Neural crest cell (in vitro differentiated cells): ENCODE results near the gene TMEM147. TPM values are rescaled to one million over a fixed set of nuclear protein-coding genes. Genes with fewer than 3 reads are reported as not detected.

Experiments used
- DNase-seq: peaks from one replicate; pipeline ENCODE4 v3.0.0; 2021; ENCODE audit warnings: low read depth, mixed read lengths, low spot score
- H3K27ac Mint-ChIP-seq: one replicate; pipeline ENCODE4 v1.8.0; 2021; ENCODE audit warnings: mild to moderate bottlenecking, mixed read lengths; ENCODE audit not compliant: unreplicated experiment
- H3K27me3 Mint-ChIP-seq: 2 replicates; pipeline ENCODE4 v1.8.0; 2021; ENCODE audit warnings: low read depth, mild to moderate bottlenecking, mixed read lengths
- H3K36me3 Mint-ChIP-seq: 2 replicates; pipeline ENCODE4 v1.8.0; 2021; ENCODE audit warnings: low read depth, mild to moderate bottlenecking, mixed read lengths
- H3K4me1 Mint-ChIP-seq: 2 replicates; pipeline ENCODE4 v1.8.0; 2021; ENCODE audit warnings: mixed read lengths
- H3K4me3 Mint-ChIP-seq: one replicate; pipeline ENCODE4 v1.8.0; 2021; ENCODE audit warnings: mild to moderate bottlenecking, mixed read lengths
- H3K9me3 Mint-ChIP-seq: 2 replicates; pipeline ENCODE4 v1.8.0; 2021; ENCODE audit warnings: mixed read lengths
- total RNA-seq: library from RNA; stranded (reverse); gene quantifications from 2 replicates; pipeline ENCODE4 v1.2.1, GENCODE V29; 2021
- TF ChIP-seq, protein P1 (sequence below): fragments of 200-600 bp; sonication (generic); conservative IDR thresholded peaks from 2 replicates; pipeline ENCODE4 v1.5.0; 2021; ENCODE audit warnings: antibody characterized with exemption, mild to moderate bottlenecking

The TMEM147 gene
- total RNA-seq, 1 donor from 2014 or later, result 105 TPM

DNA sequence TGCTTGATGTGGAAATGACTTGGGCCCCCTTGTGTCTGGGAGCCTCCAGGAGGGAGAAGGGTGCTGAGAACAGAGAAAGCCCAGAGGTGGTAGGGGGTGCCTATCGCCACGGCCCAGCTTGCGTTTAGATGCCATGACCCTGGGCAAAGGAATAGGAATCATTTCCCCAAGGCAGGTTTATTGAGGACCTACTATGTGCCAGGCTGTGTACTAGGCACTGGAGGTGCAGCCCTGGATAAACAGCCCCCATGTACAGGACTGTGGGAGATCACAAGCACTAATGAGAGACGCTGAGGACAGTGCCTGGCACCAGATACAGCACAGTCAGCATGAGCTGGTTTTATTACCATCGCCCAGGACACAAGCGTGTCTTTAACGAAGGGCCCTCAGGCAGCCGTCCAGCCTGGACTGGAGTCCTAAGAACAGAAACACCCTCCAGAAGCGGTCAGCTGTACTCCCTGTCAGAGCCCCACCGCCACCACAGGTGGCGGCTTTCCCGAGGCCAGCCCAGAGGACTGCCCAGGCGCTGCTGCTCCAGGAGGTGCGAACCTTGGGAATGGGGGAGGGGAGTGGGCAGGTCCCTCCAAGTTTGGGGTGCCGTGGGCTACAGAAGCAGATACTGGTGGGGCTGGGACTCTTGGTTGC is 4.6 kb downstream of the TMEM147 start:
- Mint-ChIP-seq H3K27me3 (peaks cover 15% of the 10 kb centered on the region), H3K9me3 (no peaks in the 10 kb centered on the region), H3K4me3 (peak overlapping the region; percentile 49), H3K4me1 (peaks cover 20% of the 10 kb centered on the region), H3K36me3 (no peaks in the 10 kb centered on the region), H3K27ac (no peak overlapping the region)
- no peak for DNase-seq
- TF ChIP-seq, protein P1, sequence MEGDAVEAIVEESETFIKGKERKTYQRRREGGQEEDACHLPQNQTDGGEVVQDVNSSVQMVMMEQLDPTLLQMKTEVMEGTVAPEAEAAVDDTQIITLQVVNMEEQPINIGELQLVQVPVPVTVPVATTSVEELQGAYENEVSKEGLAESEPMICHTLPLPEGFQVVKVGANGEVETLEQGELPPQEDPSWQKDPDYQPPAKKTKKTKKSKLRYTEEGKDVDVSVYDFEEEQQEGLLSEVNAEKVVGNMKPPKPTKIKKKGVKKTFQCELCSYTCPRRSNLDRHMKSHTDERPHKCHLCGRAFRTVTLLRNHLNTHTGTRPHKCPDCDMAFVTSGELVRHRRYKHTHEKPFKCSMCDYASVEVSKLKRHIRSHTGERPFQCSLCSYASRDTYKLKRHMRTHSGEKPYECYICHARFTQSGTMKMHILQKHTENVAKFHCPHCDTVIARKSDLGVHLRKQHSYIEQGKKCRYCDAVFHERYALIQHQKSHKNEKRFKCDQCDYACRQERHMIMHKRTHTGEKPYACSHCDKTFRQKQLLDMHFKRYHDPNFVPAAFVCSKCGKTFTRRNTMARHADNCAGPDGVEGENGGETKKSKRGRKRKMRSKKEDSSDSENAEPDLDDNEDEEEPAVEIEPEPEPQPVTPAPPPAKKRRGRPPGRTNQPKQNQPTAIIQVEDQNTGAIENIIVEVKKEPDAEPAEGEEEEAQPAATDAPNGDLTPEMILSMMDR, result no peak

DNA sequence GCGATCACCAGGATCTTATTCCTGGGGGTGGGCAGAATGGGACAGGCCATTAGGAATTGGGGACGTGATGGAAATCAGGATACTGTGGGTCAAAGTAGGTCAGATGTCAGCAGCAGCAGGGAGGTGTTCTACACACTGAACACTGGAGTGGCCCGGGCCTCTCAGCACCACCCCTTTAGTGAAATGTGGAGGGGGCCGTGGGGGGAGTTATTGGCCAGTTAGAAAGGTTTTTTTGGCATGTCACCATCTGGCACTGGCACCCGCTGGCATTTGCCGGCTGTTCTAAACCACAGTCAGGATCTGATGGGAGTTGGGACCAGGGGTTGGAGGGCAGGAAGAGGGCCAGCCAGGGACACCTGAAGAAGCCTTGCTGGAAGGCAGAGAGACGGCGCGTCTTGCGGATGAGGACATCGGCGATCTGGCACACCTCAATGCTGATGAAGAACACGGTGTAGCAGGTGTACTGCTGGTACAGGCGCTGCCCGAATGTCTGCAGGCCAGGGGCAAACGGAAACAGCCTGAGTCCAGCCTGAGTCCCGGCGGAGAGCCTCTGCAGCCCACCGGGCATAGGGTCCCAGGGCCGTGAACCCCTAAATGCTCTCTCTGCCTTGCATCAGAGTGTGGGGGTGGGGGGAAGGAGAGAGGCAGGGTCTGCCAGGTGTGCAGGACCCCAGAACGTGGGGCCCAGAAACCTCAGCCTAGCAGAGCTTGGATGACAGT is 5.8 kb downstream of the TMEM147 start:
- TF ChIP-seq, protein P1, result no peak
- peaks cover 23% of the 10 kb centered on the region for H3K4me1 Mint-ChIP-seq
- H3K4me3 Mint-ChIP-seq, result peak overlapping the region; percentile 41
- H3K36me3 Mint-ChIP-seq, result no peaks in the 10 kb centered on the region
- no peak for DNase-seq
- no peak overlapping the region for H3K27ac Mint-ChIP-seq
- no peaks in the 10 kb centered on the region for H3K9me3 Mint-ChIP-seq
- peaks cover 24% of the 10 kb centered on the region for H3K27me3 Mint-ChIP-seq

DNA sequence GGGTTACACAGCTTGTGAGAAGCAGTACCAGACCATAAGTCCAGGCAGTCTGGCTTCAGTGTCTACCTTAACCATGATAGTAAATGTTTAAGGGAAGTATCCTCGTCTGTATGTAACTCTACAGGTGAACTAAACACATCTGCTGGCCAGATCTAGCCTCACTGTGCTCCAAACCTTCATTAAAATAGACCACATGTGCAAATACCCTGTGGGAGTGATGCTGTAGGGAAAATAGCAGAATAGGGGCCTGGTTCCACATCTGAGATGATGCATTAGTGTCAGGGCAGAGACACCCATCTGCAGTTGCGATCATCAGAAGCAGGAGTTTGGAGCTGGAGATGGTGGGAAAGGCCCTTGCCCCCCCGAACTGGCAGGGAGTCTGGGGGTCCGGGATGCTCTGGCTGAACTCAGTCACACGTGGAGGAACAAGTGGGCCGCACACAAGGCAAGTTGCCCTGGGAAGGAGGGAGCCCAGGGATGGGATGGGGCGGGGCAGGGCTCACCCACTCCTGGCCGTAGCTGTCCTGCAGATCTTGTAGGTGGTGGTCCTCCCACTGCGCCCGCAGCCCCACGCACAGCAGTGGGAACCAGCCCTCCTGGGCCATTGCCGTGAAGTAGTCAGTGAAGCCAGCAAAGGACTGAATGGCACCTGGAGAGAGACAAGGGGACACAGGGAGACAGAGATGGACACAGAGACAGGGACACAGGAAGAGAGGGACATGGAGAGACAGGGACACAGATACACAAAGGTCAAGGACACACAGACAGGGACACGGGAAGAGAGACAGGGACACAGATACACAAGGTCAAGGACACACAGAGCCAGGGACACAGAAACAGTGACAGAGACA is 7.3 kb downstream of the TMEM147 start:
- no peak for DNase-seq
- Mint-ChIP-seq H3K4me1 (peaks cover 16% of the 10 kb centered on the region), H3K36me3 (no peaks in the 10 kb centered on the region), H3K4me3 (peak overlapping the region; percentile 16), H3K9me3 (no peaks in the 10 kb centered on the region), H3K27ac (peak overlapping the region; percentile 27), H3K27me3 (peaks cover 37% of the 10 kb centered on the region)
- TF ChIP-seq, protein P1, result no peak

DNA sequence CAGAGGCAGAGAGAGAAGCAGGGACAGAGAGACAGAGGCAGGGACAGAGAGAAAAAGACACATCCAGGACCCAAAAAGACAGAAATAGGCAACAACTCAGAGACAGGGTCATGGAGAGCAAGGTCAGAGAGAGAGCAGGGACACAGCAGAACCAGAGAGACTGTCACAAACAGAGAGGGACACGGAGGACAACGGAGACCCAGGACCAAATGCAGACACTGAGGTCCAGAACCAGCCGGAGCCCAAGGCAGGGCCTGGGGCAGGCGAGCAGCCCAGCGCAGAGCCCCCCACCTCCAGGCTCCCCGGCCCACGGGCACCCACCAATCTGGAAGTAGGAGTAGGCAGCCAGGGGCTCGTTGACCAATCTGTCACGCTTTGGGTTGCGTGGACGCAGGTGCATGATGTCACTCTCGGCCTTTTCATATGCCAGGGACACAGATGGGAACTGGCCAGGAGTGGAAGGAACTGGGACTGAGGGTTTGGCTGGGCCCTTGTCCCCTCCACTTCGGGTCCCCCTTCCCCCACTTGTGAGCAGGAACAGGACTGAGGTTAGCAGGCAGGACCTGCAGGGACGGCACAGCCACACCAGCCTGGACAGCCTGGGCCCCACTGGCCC is 8.1 kb downstream of the TMEM147 start:
- no peak for DNase-seq
- Mint-ChIP-seq H3K36me3 (no peaks in the 10 kb centered on the region), H3K27ac (no peak overlapping the region), H3K4me3 (peak overlapping the region; percentile 16), H3K4me1 (peaks cover 16% of the 10 kb centered on the region), H3K27me3 (peaks cover 42% of the 10 kb centered on the region), H3K9me3 (no peaks in the 10 kb centered on the region)
- TF ChIP-seq, protein P1, result no peak

DNA sequence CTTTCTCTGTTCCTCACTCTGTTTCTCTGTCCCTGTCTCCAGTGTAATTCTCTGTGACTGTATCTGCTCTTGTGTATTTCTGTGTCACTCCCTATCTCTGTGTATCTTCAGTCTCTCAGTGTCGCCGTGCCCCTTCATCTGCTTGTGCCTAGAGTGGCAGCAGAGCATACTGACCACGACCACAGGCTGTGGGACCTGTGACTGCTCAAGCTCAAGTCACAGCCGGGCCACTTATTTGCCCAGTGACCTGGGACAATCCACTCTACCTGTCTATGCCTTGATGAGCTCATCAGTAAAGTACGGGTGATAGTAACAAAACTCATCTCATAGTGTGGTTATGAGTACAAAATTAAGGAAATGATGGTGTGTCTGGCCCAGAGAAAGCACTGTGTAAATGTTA is 8.7 kb downstream of the TMEM147 start:
- peaks cover 14% of the 10 kb centered on the region for H3K4me1 Mint-ChIP-seq
- H3K4me3 Mint-ChIP-seq, result peak overlapping the region; percentile 10
- no peak overlapping the region for H3K27ac Mint-ChIP-seq
- DNase-seq, result no peak
- no peaks in the 10 kb centered on the region for H3K9me3 Mint-ChIP-seq
- TF ChIP-seq, protein P1, result no peak
- peaks cover 48% of the 10 kb centered on the region for H3K27me3 Mint-ChIP-seq
- H3K36me3 Mint-ChIP-seq, result no peaks in the 10 kb centered on the region
